Esophagus mucosa (tissue), 1 donor: ENCODE measurements around the gene GRK4. TPM values are rescaled to one million over a fixed set of nuclear protein-coding genes. Genes with fewer than 3 reads are reported as not detected.

Source experiments
- ATAC-seq: fragments of 200-7000 bp; cut with Tn5 transposase; one replicate; pipeline ENCODE4 v1.9.1; 2020
- total RNA-seq: library from RNA; stranded (reverse); gene quantifications from one replicate; pipeline ENCODE4 v1.2.4, GENCODE V29; 2023
- donor health status: DM: yes; HTN: yes; CAD: no.

GRK4 gene
- total RNA-seq, 1 donor from 2014 or later = 2.0 TPM

GRCh38 chr4:3013839-3014350, 50.5 kb downstream of the GRK4 start:
- ATAC-seq = no peak

GRCh38 chr4:3016961-3017360, 53.6 kb downstream of the GRK4 start:
- no peak for ATAC-seq

- no peak for ATAC-seq
These were observed 54.1 kb downstream of the GRK4 start for GRCh38 chr4:3017504-3017903.

- ATAC-seq = no peak
These were observed 55.9 kb downstream of the GRK4 start for GRCh38 chr4:3019145-3019846.

- no peak for ATAC-seq
These were observed 57.8 kb downstream of the GRK4 start for GRCh38 chr4:3021127-3021526.

- ATAC-seq = no peak
These were observed 58.3 kb downstream of the GRK4 start for GRCh38 chr4:3021627-3022026.

- ATAC-seq = peak; percentile 44
These were observed 58.7 kb downstream of the GRK4 start for GRCh38 chr4:3022112-3022511.

- no peak for ATAC-seq
These were observed 59.3 kb downstream of the GRK4 start for GRCh38 chr4:3022651-3023050.

GRCh38 chr4:3025881-3026280, 62.5 kb downstream of the GRK4 start:
- ATAC-seq = no peak

GRCh38 chr4:3026540-3026939, 63.2 kb downstream of the GRK4 start:
- ATAC-seq = peak; percentile 31

GRCh38 chr4:3029464-3029863, 66.1 kb downstream of the GRK4 start:
- no peak for ATAC-seq

GRCh38 chr4:3030566-3031356, 67.4 kb downstream of the GRK4 start:
- no peak for ATAC-seq

- no peak for ATAC-seq
These were observed 68.1 kb downstream of the GRK4 start for GRCh38 chr4:3031357-3032082.

GRCh38 chr4:3034231-3034630, 70.9 kb downstream of the GRK4 start:
- no peak for ATAC-seq

GRCh38 chr4:3035249-3035648, 71.9 kb downstream of the GRK4 start:
- no peak for ATAC-seq

- no peak for ATAC-seq
These were observed 72.3 kb downstream of the GRK4 start for GRCh38 chr4:3035674-3036073.

GRCh38 chr4:3036131-3036952, 73.0 kb downstream of the GRK4 start:
- peak; percentile 17 for ATAC-seq

GRCh38 chr4:3037957-3038461, 74.6 kb downstream of the GRK4 start:
- ATAC-seq = no peak

GRCh38 chr4:3039706-3040366, 76.5 kb downstream of the GRK4 start:
- no peak for ATAC-seq

GRCh38 chr4:3040452-3041191, 77.3 kb downstream of the GRK4 start:
- ATAC-seq = no peak
